HG03108 (cell line): ENCODE data around the gene APOL1.
"Not testable (repeated sequence)": the region's sequence is repeated elsewhere in the genome, so short reads cannot be mapped to it uniquely, and the experiment has no call there.

ENCODE experiments used
- ATAC-seq: cut with Tn5 transposase; IDR thresholded peaks from one replicate; pipeline ENCODE4 v1.9.1; 2021; ENCODE audit warnings: moderate library complexity; ENCODE audit not compliant: unreplicated experiment

APOL1 gene

GRCh38 chr22:36290391-36291075, 37.6 kb downstream of the APOL1 start:
- not testable (repeated sequence) for ATAC-seq

- no peak for ATAC-seq
Measured at GRCh38 chr22:36291831-36292740, 39.2 kb downstream of the APOL1 start.

GRCh38 chr22:36292823-36293530, 40.0 kb downstream of the APOL1 start:
- no peak for ATAC-seq

GRCh38 chr22:36293606-36294292, 40.8 kb downstream of the APOL1 start:
- no peak for ATAC-seq

- ATAC-seq: no peak
Measured at GRCh38 chr22:36294293-36294620, 41.3 kb downstream of the APOL1 start.

GRCh38 chr22:36294801-36295200, 41.9 kb downstream of the APOL1 start:
- ATAC-seq: no peak

- no peak for ATAC-seq
Measured at GRCh38 chr22:36295247-36295646, 42.3 kb downstream of the APOL1 start.

GRCh38 chr22:36296690-36297089, 43.8 kb downstream of the APOL1 start:
- no peak for ATAC-seq

GRCh38 chr22:36297568-36297967, 44.6 kb downstream of the APOL1 start:
- no peak for ATAC-seq

GRCh38 chr22:36298118-36298517, 45.2 kb downstream of the APOL1 start:
- no peak for ATAC-seq

GRCh38 chr22:36298601-36299000, 45.7 kb downstream of the APOL1 start:
- ATAC-seq: no peak

GRCh38 chr22:36299295-36299694, 46.4 kb downstream of the APOL1 start:
- ATAC-seq: no peak

GRCh38 chr22:36299911-36300310, 47.0 kb downstream of the APOL1 start:
- ATAC-seq: no peak

GRCh38 chr22:36300396-36301212, 47.7 kb downstream of the APOL1 start:
- no peak for ATAC-seq

- ATAC-seq: no peak
Measured at GRCh38 chr22:36301384-36301828, 48.5 kb downstream of the APOL1 start.

GRCh38 chr22:36301851-36302250, 48.9 kb downstream of the APOL1 start:
- no peak for ATAC-seq

GRCh38 chr22:36302439-36303114, 49.6 kb downstream of the APOL1 start:
- ATAC-seq: no peak

GRCh38 chr22:36303115-36303467, 50.2 kb downstream of the APOL1 start:
- ATAC-seq: no peak

- ATAC-seq: no peak
Measured at GRCh38 chr22:36303874-36304273, 50.9 kb downstream of the APOL1 start.

- ATAC-seq: no peak
Measured at GRCh38 chr22:36304429-36304828, 51.5 kb downstream of the APOL1 start.
